ENCODE data around the gene ARPP21.
"Not testable (repeated sequence)": the region's sequence is repeated elsewhere in the genome, so short reads cannot be mapped to it uniquely, and the experiment has no call there.

Gene ARPP21

GRCh38 chr3:35639254-35640186 lies at the start of gene ARPP21:
ARPP21 (plus strand) TSS chr3:35639525; CDS start chr3:35681752, 42,227 bp downstream.
- DNase-seq (ENCODE audit: low spot score), result no peak

GRCh38 chr3:35592589-35593295 lies 46.6 kb upstream of the ARPP21 start:
- DNase-seq (ENCODE audit: low spot score), result no peak

DNA sequence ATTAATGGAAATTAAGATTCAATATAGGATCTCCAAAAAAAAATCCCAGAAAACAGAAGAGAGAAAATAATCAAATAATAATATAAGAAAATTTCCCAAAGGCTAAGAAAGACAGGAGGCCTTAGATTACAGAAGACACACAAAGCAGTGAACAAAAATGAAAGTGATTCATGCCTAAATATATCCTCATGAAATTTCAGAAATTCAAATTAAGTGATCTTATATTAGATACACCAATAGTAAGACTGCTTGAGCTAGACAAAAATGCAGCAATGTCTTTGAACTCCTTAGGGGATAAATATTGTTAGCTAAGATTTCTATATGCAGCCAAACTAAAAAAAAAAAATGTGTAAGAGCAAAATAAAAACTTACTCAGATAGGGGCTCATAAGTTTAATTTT lies 44.6 kb upstream of the ARPP21 start:
- DNase-seq (ENCODE audit: low spot score), result no peak

- no peak for DNase-seq (ENCODE audit: low spot score)
These were observed 42.9 kb upstream of the ARPP21 start for GRCh38 chr3:35596335-35596995.

DNA sequence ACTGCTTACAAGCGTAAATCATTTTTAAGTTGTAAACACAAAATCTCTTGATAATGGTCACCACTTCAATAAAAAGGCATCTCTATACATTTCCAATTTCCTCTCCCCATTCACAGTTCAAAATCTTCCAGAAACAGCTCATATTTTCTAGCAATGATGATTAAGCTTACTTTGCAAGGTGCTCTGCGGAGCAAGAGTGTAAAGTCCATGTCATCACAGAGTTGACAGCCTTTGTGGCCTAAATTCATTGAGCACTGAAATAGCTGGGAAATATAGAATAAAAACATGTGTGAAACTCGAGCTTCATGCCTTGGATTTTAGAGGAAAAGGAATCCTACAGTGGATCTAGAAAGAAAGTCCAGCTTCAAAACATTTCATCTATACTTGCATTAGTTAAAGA lies 41.8 kb upstream of the ARPP21 start:
- no peak for DNase-seq (ENCODE audit: low spot score)

GRCh38 chr3:35598804-35599203 lies 40.5 kb upstream of the ARPP21 start:
- no peak for DNase-seq (ENCODE audit: low spot score)

GRCh38 chr3:35601959-35602358 lies 37.4 kb upstream of the ARPP21 start:
- no peak for DNase-seq (ENCODE audit: low spot score)

- DNase-seq (ENCODE audit: low spot score), result no peak
These were observed 36.9 kb upstream of the ARPP21 start for GRCh38 chr3:35602395-35602936.

GRCh38 chr3:35616346-35616745 lies 23.0 kb upstream of the ARPP21 start:
- peak; percentile 35 for DNase-seq (ENCODE audit: low spot score)

DNA sequence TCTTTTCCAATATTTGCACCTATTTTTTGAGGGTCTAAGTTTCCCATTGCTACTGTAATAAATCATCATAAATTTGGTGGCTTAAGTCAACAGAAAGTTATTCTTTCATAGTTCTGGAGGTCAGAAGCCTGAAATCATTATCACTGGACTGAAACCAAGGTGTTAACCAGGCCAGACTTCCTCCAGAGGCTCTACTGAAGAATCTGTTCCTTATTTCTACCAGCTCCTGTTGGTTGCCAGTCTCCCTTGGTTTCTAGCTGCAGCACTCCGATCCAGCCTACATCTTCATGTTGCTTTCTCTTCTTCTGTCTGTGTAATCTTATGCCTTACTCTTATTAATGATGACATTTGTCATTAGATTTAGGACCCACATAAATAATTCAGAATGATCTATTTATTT lies 22.0 kb upstream of the ARPP21 start:
- no peak for DNase-seq (ENCODE audit: low spot score)

DNA sequence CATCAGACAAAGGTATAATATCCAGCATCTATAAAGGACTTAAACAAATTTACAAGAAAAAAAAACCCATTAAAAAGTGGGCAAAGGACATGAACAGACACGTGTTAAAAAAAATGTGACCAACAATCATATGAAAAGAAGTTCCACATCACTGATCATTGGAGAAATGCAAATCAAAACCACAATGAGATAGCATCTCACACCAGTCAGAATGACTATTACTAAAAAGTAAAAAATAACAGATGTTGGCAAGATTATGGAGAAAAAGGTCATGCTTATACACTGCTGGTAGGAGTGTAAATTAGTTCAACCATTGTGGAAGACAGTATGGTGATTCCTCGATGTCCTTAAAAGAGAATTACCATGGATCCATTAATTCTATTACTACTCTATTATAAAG lies 19.1 kb upstream of the ARPP21 start:
- DNase-seq (ENCODE audit: low spot score), result not testable (repeated sequence)

GRCh38 chr3:35624698-35625097 lies 14.6 kb upstream of the ARPP21 start:
- DNase-seq (ENCODE audit: low spot score), result no peak

GRCh38 chr3:35633332-35634124 lies 5.8 kb upstream of the ARPP21 start:
- DNase-seq (ENCODE audit: low spot score), result peak; percentile 4

DNA sequence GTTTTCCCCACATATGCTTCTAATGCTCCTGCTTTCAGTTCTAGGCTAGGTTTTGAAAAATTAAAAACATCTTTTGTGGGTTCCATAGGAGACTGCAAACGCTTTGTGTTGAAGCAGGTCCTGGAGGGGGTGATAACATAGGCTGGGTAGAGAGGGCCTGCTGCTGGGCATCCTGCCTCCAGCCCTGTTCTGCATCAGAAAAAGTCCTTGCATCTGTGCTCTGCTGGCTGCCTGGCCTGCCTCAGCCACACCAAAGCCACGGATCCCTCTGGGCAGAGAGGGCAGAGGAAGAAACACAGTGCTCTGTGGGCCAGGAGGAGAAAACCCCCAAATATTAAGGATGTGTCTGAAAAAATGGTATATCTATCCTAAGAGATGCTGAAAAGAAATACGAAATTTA lies 3.9 kb upstream of the ARPP21 start:
- no peak for DNase-seq (ENCODE audit: low spot score)

DNA sequence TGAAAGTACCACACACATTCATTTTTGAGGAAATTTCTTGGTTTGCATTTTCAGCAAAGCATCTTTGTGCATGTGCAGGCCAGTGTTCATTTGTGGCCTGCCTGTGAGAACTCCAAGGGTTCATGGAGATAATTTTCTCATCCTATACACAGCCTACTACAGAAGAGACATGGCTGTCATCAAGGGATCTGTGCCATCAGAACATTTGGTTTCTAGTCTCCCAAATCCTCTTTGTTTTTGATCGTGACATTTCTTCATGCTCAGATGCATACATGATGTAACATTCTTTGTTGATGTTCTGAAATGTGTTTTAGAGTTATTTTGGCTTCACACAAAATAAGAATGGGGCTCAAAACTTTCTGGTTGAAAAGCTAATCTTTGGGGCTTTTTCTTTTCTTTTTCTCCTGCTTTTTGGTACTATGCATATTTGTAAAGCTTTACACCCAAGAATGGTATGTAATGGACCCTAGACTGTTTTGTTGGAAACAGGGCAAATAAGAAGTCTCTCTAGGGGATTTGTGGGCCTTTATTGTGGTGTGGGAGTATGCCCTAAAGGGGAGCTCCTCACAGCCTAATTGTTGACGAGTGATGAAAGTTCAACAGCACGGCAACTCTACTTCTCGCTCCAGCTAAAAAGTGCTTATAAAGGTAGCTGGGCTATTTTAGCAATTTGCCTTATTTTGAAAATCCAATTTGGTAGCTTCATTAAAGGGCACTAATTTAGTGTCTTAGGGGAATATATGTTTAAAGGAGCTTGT lies 3.2 kb upstream of the ARPP21 start:
- no peak for DNase-seq (ENCODE audit: low spot score)

DNA sequence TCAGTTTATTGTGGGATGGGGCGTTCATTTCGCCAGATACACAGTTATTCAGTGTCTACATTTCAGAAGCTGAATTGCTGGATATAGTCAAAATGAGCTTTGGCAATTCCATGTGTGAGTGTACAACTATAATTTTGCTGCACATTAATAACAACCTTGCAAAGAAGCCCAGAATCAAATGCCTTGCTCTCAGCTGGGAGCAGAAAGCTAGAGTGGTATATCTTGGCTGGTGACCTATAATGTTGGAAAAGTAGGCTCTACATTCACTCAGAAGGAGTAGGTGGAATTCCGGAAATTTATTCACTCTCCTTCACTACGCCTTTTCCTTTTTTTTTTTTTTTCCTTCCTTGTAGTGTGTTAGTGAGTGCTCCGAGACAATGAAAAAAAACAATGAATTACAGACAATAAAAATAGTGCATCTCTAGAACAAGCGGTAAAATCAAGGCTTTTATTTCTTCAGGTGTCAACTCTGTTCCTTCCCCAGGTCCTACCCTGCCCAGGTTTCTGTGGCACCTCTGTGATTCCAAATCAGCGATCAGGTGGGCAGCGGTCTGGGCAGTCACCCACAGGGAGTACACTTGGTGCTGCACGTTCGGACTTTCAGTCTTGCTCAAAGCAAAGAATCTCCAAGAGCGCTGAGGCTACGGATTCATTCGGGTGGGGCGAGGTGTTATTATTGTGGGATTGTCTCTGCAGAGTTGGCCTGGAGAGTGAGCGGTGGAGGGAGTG lies 910 bp upstream of the ARPP21 start:
- no peak for DNase-seq (ENCODE audit: low spot score)

- no peak for DNase-seq (ENCODE audit: low spot score)
These were observed 408 bp upstream of the ARPP21 start for GRCh38 chr3:35638980-35639253.

DNA sequence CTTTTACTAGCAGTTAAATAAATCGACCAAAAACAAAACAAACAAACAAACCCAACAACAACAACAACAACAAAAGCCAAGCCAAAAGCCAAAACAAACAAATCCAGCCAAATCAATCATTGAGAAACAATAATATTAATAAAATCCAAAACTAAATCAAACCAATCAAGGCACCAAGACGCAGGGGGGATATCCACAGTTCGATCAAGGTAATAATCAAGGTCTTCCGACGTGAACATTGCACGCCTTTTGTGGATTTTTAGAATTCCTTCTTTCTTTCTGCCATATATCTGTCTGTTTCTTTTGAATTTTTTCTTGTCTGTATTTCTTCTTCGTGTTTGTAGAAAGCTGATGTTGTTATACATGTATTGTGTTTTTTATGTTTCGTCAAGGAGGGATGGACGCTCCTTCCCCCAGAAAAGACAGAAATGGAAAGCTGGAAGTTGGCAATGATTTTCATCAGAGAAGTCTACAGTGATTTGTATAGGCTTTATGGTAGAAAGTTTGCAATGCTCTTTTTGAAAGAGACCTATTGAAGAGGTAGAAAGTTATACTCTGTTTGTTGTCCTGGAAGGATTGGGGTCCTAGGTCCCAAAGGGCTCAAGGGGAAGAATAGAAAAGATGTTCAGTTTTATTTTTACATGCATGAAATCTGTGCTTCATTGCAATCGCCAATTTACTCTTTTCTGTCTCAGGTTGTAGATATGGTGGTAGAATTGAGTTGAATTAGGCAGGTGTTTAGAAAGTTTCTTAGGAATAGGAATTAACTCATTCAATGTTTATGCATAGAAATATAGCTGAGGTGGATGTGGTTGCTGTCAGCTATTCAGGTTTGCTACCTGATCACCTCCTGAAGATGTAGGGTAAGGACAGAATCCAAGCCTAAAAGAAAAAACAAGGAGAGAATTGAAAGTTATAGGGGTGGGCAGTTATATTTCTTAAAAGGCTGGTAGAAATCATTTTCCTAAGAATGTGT lies 1.2 kb downstream of the ARPP21 start:
- DNase-seq (ENCODE audit: low spot score), result no peak

DNA sequence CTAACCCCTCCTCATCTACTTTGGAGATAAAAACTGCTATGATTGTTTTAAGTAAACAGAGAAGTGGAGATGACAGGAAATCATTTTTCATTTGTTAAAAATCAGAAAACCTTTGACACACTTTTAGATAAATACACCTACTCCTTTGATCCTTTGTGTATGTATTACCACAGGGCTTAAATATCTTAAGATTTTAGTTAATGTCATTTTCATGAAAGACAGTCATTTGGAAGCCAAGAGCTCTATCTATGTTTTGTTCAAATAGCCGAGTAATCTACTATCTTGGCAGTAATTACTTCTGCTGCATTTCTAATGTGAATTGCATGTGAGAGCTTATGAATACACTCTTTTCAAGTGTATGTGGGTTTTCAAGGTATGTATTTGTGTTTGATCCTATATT lies 2.0 kb downstream of the ARPP21 start:
- DNase-seq (ENCODE audit: low spot score), result no peak
